ENCODE data around the gene PLEKHG2.

PLEKHG2 gene

GRCh38 chr19:39398297-39398864 lies 14.1 kb upstream of the PLEKHG2 start:
- Mint-ChIP-seq H3K4me3 (peak overlapping the region; percentile 77), H3K9me3 (ENCODE audit: low read depth) (no peaks in the 10 kb centered on the region), H3K27ac (peak overlapping the region; percentile 93), H3K4me1 (ENCODE audit: low read depth) (peaks cover 55% of the 10 kb centered on the region), H3K27me3 (no peaks in the 10 kb centered on the region), H3K36me3 (no peaks in the 10 kb centered on the region)

- Mint-ChIP-seq H3K4me1 (ENCODE audit: low read depth) (peaks cover 60% of the 10 kb centered on the region), H3K27ac (peak overlapping the region; percentile 67), H3K36me3 (no peaks in the 10 kb centered on the region), H3K9me3 (ENCODE audit: low read depth) (no peaks in the 10 kb centered on the region), H3K4me3 (peak overlapping the region; percentile 24), H3K27me3 (no peaks in the 10 kb centered on the region)
These were observed 12.8 kb upstream of the PLEKHG2 start for GRCh38 chr19:39399668-39400050.

- Mint-ChIP-seq H3K9me3 (ENCODE audit: low read depth) (no peaks in the 10 kb centered on the region), H3K27me3 (no peaks in the 10 kb centered on the region), H3K4me1 (ENCODE audit: low read depth) (peaks cover 63% of the 10 kb centered on the region), H3K27ac (peak overlapping the region; percentile 67), H3K36me3 (no peaks in the 10 kb centered on the region), H3K4me3 (peak overlapping the region; percentile 24)
These were observed 12.4 kb upstream of the PLEKHG2 start for GRCh38 chr19:39400061-39400460.

- Mint-ChIP-seq H3K27me3 (no peaks in the 10 kb centered on the region), H3K9me3 (ENCODE audit: low read depth) (no peaks in the 10 kb centered on the region), H3K27ac (peak overlapping the region; percentile 97), H3K4me3 (peak overlapping the region; percentile 78), H3K36me3 (no peaks in the 10 kb centered on the region), H3K4me1 (ENCODE audit: low read depth) (peaks cover 69% of the 10 kb centered on the region)
These were observed 11.4 kb upstream of the PLEKHG2 start for GRCh38 chr19:39401070-39401548.

GRCh38 chr19:39401549-39402345 lies 10.7 kb upstream of the PLEKHG2 start:
- Mint-ChIP-seq H3K4me1 (ENCODE audit: low read depth) (peaks cover 71% of the 10 kb centered on the region), H3K4me3 (peak overlapping the region; percentile 78), H3K36me3 (no peaks in the 10 kb centered on the region)

GRCh38 chr19:39402346-39403300 lies 9.8 kb upstream of the PLEKHG2 start:
- Mint-ChIP-seq H3K4me3 (peak overlapping the region; percentile 78), H3K27ac (peak overlapping the region; percentile 97), H3K27me3 (no peaks in the 10 kb centered on the region), H3K4me1 (ENCODE audit: low read depth) (peaks cover 65% of the 10 kb centered on the region), H3K36me3 (no peaks in the 10 kb centered on the region), H3K9me3 (ENCODE audit: low read depth) (no peaks in the 10 kb centered on the region)

More at GRCh38 chr19:39401549-39402345, 10.7 kb upstream of the PLEKHG2 start:
- Mint-ChIP-seq H3K27ac (peak overlapping the region; percentile 97), H3K27me3 (no peaks in the 10 kb centered on the region), H3K9me3 (ENCODE audit: low read depth) (no peaks in the 10 kb centered on the region)

- H3K36me3 Mint-ChIP-seq: peaks cover 1% of the 10 kb centered on the region
- no peaks in the 10 kb centered on the region for H3K27me3 Mint-ChIP-seq
- H3K27ac Mint-ChIP-seq: peak overlapping the region; percentile 97
- peak overlapping the region; percentile 80 for H3K4me3 Mint-ChIP-seq
- no peaks in the 10 kb centered on the region for H3K9me3 Mint-ChIP-seq (ENCODE audit: low read depth)
- H3K4me1 Mint-ChIP-seq (ENCODE audit: low read depth): peaks cover 61% of the 10 kb centered on the region
These were observed 8.8 kb upstream of the PLEKHG2 start for GRCh38 chr19:39403331-39404312.

- H3K36me3 Mint-ChIP-seq: peaks cover 5% of the 10 kb centered on the region
- H3K4me1 Mint-ChIP-seq (ENCODE audit: low read depth): peaks cover 52% of the 10 kb centered on the region
- no peaks in the 10 kb centered on the region for H3K27me3 Mint-ChIP-seq
- no peaks in the 10 kb centered on the region for H3K9me3 Mint-ChIP-seq (ENCODE audit: low read depth)
- peak overlapping the region; percentile 90 for H3K4me3 Mint-ChIP-seq
- peak overlapping the region; percentile 90 for H3K27ac Mint-ChIP-seq
These were observed 7.1 kb upstream of the PLEKHG2 start for GRCh38 chr19:39405261-39405957.

GRCh38 chr19:39405958-39406655 lies 6.4 kb upstream of the PLEKHG2 start:
- Mint-ChIP-seq H3K4me1 (ENCODE audit: low read depth) (peaks cover 53% of the 10 kb centered on the region), H3K9me3 (ENCODE audit: low read depth) (no peaks in the 10 kb centered on the region), H3K4me3 (peak overlapping the region; percentile 90), H3K27ac (peak overlapping the region; percentile 90), H3K27me3 (no peaks in the 10 kb centered on the region), H3K36me3 (peaks cover 5% of the 10 kb centered on the region)

GRCh38 chr19:39406656-39407409 lies 5.6 kb upstream of the PLEKHG2 start, which contains the start of gene ZFP36:
TSS of gene ZFP36 (plus strand) at chr19:39406847. CDS start at chr19:39406905, 58 bp downstream.
- peaks cover 53% of the 10 kb centered on the region for H3K4me1 Mint-ChIP-seq (ENCODE audit: low read depth)
- H3K36me3 Mint-ChIP-seq: peaks cover 5% of the 10 kb centered on the region
- H3K27ac Mint-ChIP-seq: peak within 1 kb of the TSS; percentile 92
- peak within 1 kb of the TSS; percentile 95 for H3K4me3 Mint-ChIP-seq
- H3K9me3 Mint-ChIP-seq (ENCODE audit: low read depth): no peaks in the 10 kb centered on the region
- no peaks in the 10 kb centered on the region for H3K27me3 Mint-ChIP-seq

GRCh38 chr19:39407410-39407659 lies 5.1 kb upstream of the PLEKHG2 start:
- peak overlapping the region; percentile 92 for H3K27ac Mint-ChIP-seq
- no peaks in the 10 kb centered on the region for H3K27me3 Mint-ChIP-seq
- H3K4me1 Mint-ChIP-seq (ENCODE audit: low read depth): peaks cover 52% of the 10 kb centered on the region
- no peaks in the 10 kb centered on the region for H3K9me3 Mint-ChIP-seq (ENCODE audit: low read depth)
- H3K4me3 Mint-ChIP-seq: peak overlapping the region; percentile 95
- H3K36me3 Mint-ChIP-seq: peaks cover 5% of the 10 kb centered on the region

- Mint-ChIP-seq H3K36me3 (peaks cover 5% of the 10 kb centered on the region), H3K27ac (peak overlapping the region; percentile 92), H3K4me1 (ENCODE audit: low read depth) (peaks cover 49% of the 10 kb centered on the region), H3K27me3 (no peaks in the 10 kb centered on the region), H3K9me3 (ENCODE audit: low read depth) (no peaks in the 10 kb centered on the region), H3K4me3 (peak overlapping the region; percentile 95)
These were observed 4.6 kb upstream of the PLEKHG2 start for GRCh38 chr19:39407660-39408391.
